Measurements from ENCODE around the gene PEX5. TPM values are rescaled to one million over a fixed set of nuclear protein-coding genes. Genes with fewer than 3 reads are reported as not detected.

The PEX5 gene
- 24.4 to 31.8 TPM (median 29.5 TPM) in 5 replicates for total RNA-seq (2022; extraction: Qiagen RNA extraction; ENCODE audit: low read depth)

GRCh38 chr12:7189398-7190267, at the start of gene PEX5:
PEX5 (plus strand) TSS chr12:7189686; CDS start chr12:7190378, 692 bp downstream.

Other genes starting within 250 kb of the PEX5 start
- not detected in 5 replicates for gene RNU7-1, start 245.9 kb upstream of the PEX5 start, total RNA-seq (2022; extraction: Qiagen RNA extraction; ENCODE audit: low read depth)
- 300 to 340 TPM (median 314 TPM) in 5 replicates for gene C12orf57, start 245.7 kb upstream of the PEX5 start, total RNA-seq (2022; extraction: Qiagen RNA extraction; ENCODE audit: low read depth)
- gene PTPN6, start 238.3 kb upstream of the PEX5 start, total RNA-seq (2022; extraction: Qiagen RNA extraction; ENCODE audit: low read depth) = 8.6 to 14.0 TPM (median 11.0 TPM) in 5 replicates
- 324 to 339 TPM (median 332 TPM) in 5 replicates for gene PHB2, start 219.0 kb upstream of the PEX5 start, total RNA-seq (2022; extraction: Qiagen RNA extraction; ENCODE audit: low read depth)
- gene EMG1, start 218.8 kb upstream of the PEX5 start, total RNA-seq (2022; extraction: Qiagen RNA extraction; ENCODE audit: low read depth) = 63.3 to 71.8 TPM (median 66.5 TPM) in 5 replicates
- gene LPCAT3, start 171.2 kb upstream of the PEX5 start, total RNA-seq (2022; extraction: Qiagen RNA extraction; ENCODE audit: low read depth) = 26.3 to 31.4 TPM (median 27.6 TPM) in 5 replicates
- 39.5 to 62.4 TPM (median 44.8 TPM) in 5 replicates for gene C1S, start 129.0 kb upstream of the PEX5 start, total RNA-seq (2022; extraction: Qiagen RNA extraction; ENCODE audit: low read depth)
- gene C1R, start 97.2 kb upstream of the PEX5 start, total RNA-seq (2022; extraction: Qiagen RNA extraction; ENCODE audit: low read depth) = 27.8 to 41.1 TPM (median 29.9 TPM) in 5 replicates
- gene C1RL, start 80.5 kb upstream of the PEX5 start, total RNA-seq (2022; extraction: Qiagen RNA extraction; ENCODE audit: low read depth) = 11.4 to 14.2 TPM (median 12.8 TPM) in 5 replicates
- not detected in 5 replicates for gene RBP5, start 60.8 kb upstream of the PEX5 start, total RNA-seq (2022; extraction: Qiagen RNA extraction; ENCODE audit: low read depth)
- gene CLSTN3, start 59.3 kb upstream of the PEX5 start, total RNA-seq (2022; extraction: Qiagen RNA extraction; ENCODE audit: low read depth) = 13.6 to 18.3 TPM (median 16.0 TPM) in 5 replicates
- not detected in 5 replicates for gene ACSM4, start 114.4 kb downstream of the PEX5 start, total RNA-seq (2022; extraction: Qiagen RNA extraction; ENCODE audit: low read depth)